Thyroid gland (tissue), 4 donors: ENCODE data around the gene PCLAF.
"Not testable (repeated sequence)": the region's sequence is repeated elsewhere in the genome, so short reads cannot be mapped to it uniquely, and the experiment has no call there.

Source experiments
- CTCF ChIP-seq, 6 experiments: fragments of 200-600 bp in 3 of 6; fragments of 450-650 bp in 3 of 6; sonication (generic) in 3 of 6; IDR thresholded peaks; one replicate each; pipeline ENCODE4 v1.5.1; 2016 to 2019; ENCODE audit warnings: antibody characterized with exemption in 6 of 6, mild to moderate bottlenecking in 2 of 6, inconsistent platforms in 1 of 6, moderate library complexity in 1 of 6
- POLR2A ChIP-seq, 2 donors: fragments of 450-650 bp; IDR thresholded peaks; one replicate each; pipeline ENCODE4 v1.6.1; 2017; ENCODE audit warnings: antibody characterized with exemption in 2 of 2, mild to moderate bottlenecking in 2 of 2, moderate library complexity in 1 of 2

- TF ChIP-seq CTCF, POLR2A (IDR thresholded peaks at IDR 0.05): not testable (repeated sequence)
These were observed 54.8 kb downstream of the PCLAF start for GRCh38 chr15:64326458-64326857.
